Left lobe of liver (tissue), 2 donors: ENCODE measurements around the gene KRT5. TPM values are rescaled to one million over a fixed set of nuclear protein-coding genes. Genes with fewer than 3 reads are reported as not detected.

ENCODE experiments used
- ATAC-seq: fragments of 200-7000 bp; cut with Tn5 transposase; one replicate; pipeline ENCODE4 v1.9.1; 2020; ENCODE audit warnings: mild to moderate bottlenecking, moderate library complexity
- DNase-seq: peaks from one replicate; pipeline ENCODE4 v3.0.0-alpha.2; 2020; ENCODE audit warnings: low spot score
- total RNA-seq: library from RNA; stranded (reverse); gene quantifications from one replicate; pipeline ENCODE4 v1.2.1, GENCODE V29; 2021
- donor health status: DM: no; HTN: no; CAD: no; lungs with moderate emphysema.
- donor health status: DM: no; HTN: yes; CAD: no.

Gene KRT5
- total RNA-seq, 1 donor from 2014 or later: not detected

- ATAC-seq (no peak), DNase-seq (no peak)
These were observed 19.1 kb upstream of the KRT5 start for GRCh38 chr12:52539083-52539820.

- no peak for DNase-seq
- no peak for ATAC-seq
These were observed 16.9 kb upstream of the KRT5 start for GRCh38 chr12:52537101-52537500.

GRCh38 chr12:52535574-52535973 is 15.4 kb upstream of the KRT5 start:
- DNase-seq: no peak
- ATAC-seq: no peak

- DNase-seq: no peak
- no peak for ATAC-seq
These were observed 14.3 kb upstream of the KRT5 start for GRCh38 chr12:52534482-52534881.

- no peak for ATAC-seq
- DNase-seq: no peak
These were observed 13.7 kb upstream of the KRT5 start for GRCh38 chr12:52533686-52534470.

GRCh38 chr12:52532636-52533035 is 12.4 kb upstream of the KRT5 start:
- DNase-seq (no peak), ATAC-seq (no peak)

- ATAC-seq (peak; percentile 29), DNase-seq (no peak)
These were observed 11.5 kb upstream of the KRT5 start for GRCh38 chr12:52531566-52532300.

- no peak for ATAC-seq
- no peak for DNase-seq
These were observed 10.7 kb upstream of the KRT5 start for GRCh38 chr12:52530905-52531304.

- DNase-seq (no peak), ATAC-seq (no peak)
These were observed 10.2 kb upstream of the KRT5 start for GRCh38 chr12:52530366-52530765.

GRCh38 chr12:52529846-52530245 is 9.7 kb upstream of the KRT5 start:
- DNase-seq: no peak

GRCh38 chr12:52529417-52529816 is 9.2 kb upstream of the KRT5 start:
- ATAC-seq (no peak), DNase-seq (no peak)

More at GRCh38 chr12:52529846-52530245, 9.7 kb upstream of the KRT5 start:
- ATAC-seq: no peak

GRCh38 chr12:52528641-52529143 is 8.5 kb upstream of the KRT5 start:
- DNase-seq (no peak), ATAC-seq (no peak)

GRCh38 chr12:52527121-52527800 is 7.1 kb upstream of the KRT5 start:
- DNase-seq: peak; percentile 31
- no peak for ATAC-seq

- DNase-seq: peak; percentile 18
- ATAC-seq: no peak
These were observed 6.3 kb upstream of the KRT5 start for GRCh38 chr12:52526511-52526951.

- ATAC-seq (no peak), DNase-seq (peak; percentile 22)
These were observed 5.7 kb upstream of the KRT5 start for GRCh38 chr12:52525661-52526499.

GRCh38 chr12:52524898-52525591 is 4.9 kb upstream of the KRT5 start:
- DNase-seq: peak; percentile 11

GRCh38 chr12:52524241-52524897 is 4.2 kb upstream of the KRT5 start:
- DNase-seq: peak; percentile 18
- no peak for ATAC-seq

More at GRCh38 chr12:52524898-52525591, 4.9 kb upstream of the KRT5 start:
- ATAC-seq: no peak

- no peak for ATAC-seq
- peak; percentile 22 for DNase-seq
These were observed 3.6 kb upstream of the KRT5 start for GRCh38 chr12:52523824-52524223.
